SU-DHL-6 (cell line): ENCODE data around the gene GREB1L.
A peak's percentile ranks its signal among the peaks of the same experiment; 100 is the strongest.

ENCODE experiments used
- H2AFZ ChIP-seq: fragments of 200-600 bp; sonication (generic); 2 replicates; pipeline ENCODE4 v1.6.1; 2014; ENCODE audit warnings: low read depth, mild to moderate bottlenecking, moderate library complexity, mixed read lengths, antibody characterized with exemption, low read length; ENCODE audit not compliant: severe bottlenecking
- H3F3A ChIP-seq: fragments of 200-600 bp; shearing (Covaris generic); 2 replicates; pipeline ENCODE4 v1.6.0; 2016; ENCODE audit warnings: antibody characterized with exemption, mild to moderate bottlenecking; ENCODE audit not compliant: insufficient read depth
- H3K27ac ChIP-seq: fragments of 200-600 bp; sonication (generic); 2 replicates; pipeline ENCODE4 v1.5.1; 2016; ENCODE audit warnings: low read depth, mild to moderate bottlenecking, low read length, moderate library complexity, mixed read lengths
- H3K27me3 ChIP-seq: fragments of 200-600 bp; sonication (generic), shearing (Covaris generic); 2 replicates; pipeline ENCODE4 v1.6.0; 2014; ENCODE audit warnings: mild to moderate bottlenecking, low read length
- H3K36me3 ChIP-seq: fragments of 200-600 bp; sonication (generic); 2 replicates; pipeline ENCODE4 v1.6.1; 2014; ENCODE audit warnings: mild to moderate bottlenecking, low read length, mixed read lengths
- H3K4me2 ChIP-seq: fragments of 300-600, 200-600 bp; shearing (Covaris generic), sonication (generic); 2 replicates; pipeline ENCODE4 v1.6.0; 2014; ENCODE audit warnings: low read length, low read depth, mild to moderate bottlenecking; ENCODE audit not compliant: poor library complexity, severe bottlenecking
- H3K4me3 ChIP-seq: fragments of 200-600 bp; sonication (generic); 2 replicates; pipeline ENCODE4 v1.5.1; 2014; ENCODE audit warnings: antibody characterized with exemption, low read length, mild to moderate bottlenecking, mixed read lengths; ENCODE audit not compliant: insufficient read depth, poor library complexity, severe bottlenecking
- H3K79me2 ChIP-seq: fragments of 200-600 bp; sonication (generic); 2 replicates; pipeline ENCODE4 v1.6.1; 2014; ENCODE audit warnings: mild to moderate bottlenecking, low read length, moderate library complexity; ENCODE audit not compliant: insufficient read depth
- H3K9ac ChIP-seq: fragments of 200-600 bp; sonication (generic); 2 replicates; pipeline ENCODE4 v1.7.0; 2014; ENCODE audit warnings: mild to moderate bottlenecking, low read length
- H3K9me2 ChIP-seq: fragments of 200-600 bp; sonication (generic); replicated peaks from 2 replicates; pipeline ENCODE4 v1.6.1; 2014; ENCODE audit warnings: low read length; ENCODE audit not compliant: insufficient read depth
- H3K9me3 ChIP-seq: fragments of 200-600 bp; sonication (generic); 2 replicates; pipeline ENCODE4 v1.6.1; 2014; ENCODE audit warnings: low read length, mixed read lengths; ENCODE audit not compliant: insufficient read depth
- H4K20me1 ChIP-seq: fragments of 200-600 bp; sonication (generic); 2 replicates; pipeline ENCODE4 v1.6.1; 2014; ENCODE audit warnings: low read depth, mild to moderate bottlenecking, antibody characterized with exemption, low read length, moderate library complexity, mixed read lengths
- CTCF ChIP-seq: fragments of 200-600 bp; sonication (generic); IDR thresholded peaks from one replicate; pipeline ENCODE4 v1.5.1; 2017; ENCODE audit warnings: antibody characterized with exemption, mild to moderate bottlenecking, low read length, moderate library complexity; ENCODE audit not compliant: insufficient read depth, poor library complexity, severe bottlenecking
- EZH2phosphoT487 ChIP-seq: fragments of 200-600 bp; sonication (generic), shearing (Covaris generic); conservative IDR thresholded peaks from 2 replicates; pipeline ENCODE4 v1.6.1; 2018; ENCODE audit warnings: mild to moderate bottlenecking, antibody characterized with exemption, low read length, moderate library complexity, mixed read lengths

GREB1L gene

GRCh38 chr18:21489119-21489750 lies 247.2 kb downstream of the GREB1L start:
- H4K20me1 ChIP-seq: no peaks in the 10 kb centered on the region
- TF ChIP-seq CTCF (peak; percentile 90), EZH2phosphoT487 (no peak)
- H3K9me2 ChIP-seq: no peaks in the 10 kb centered on the region
- H3K79me2 ChIP-seq: no peaks in the 10 kb centered on the region
- no peak overlapping the region for H3K9ac ChIP-seq
- no peak overlapping the region for H3K4me2 ChIP-seq
- no peaks in the 10 kb centered on the region for H3K36me3 ChIP-seq
- no peaks in the 10 kb centered on the region for H3K27me3 ChIP-seq
- no peaks in the 10 kb centered on the region for H3K9me3 ChIP-seq
- H3K27ac ChIP-seq: no peak overlapping the region
- H3K4me3 ChIP-seq: no peak overlapping the region
- no peaks in the 10 kb centered on the region for H3F3A ChIP-seq
- no peak overlapping the region for H2AFZ ChIP-seq

- Histone ChIP-seq H3K27me3 (no peaks in the 10 kb centered on the region), H3K9me2 (no peaks in the 10 kb centered on the region), H4K20me1 (no peaks in the 10 kb centered on the region), H3K27ac (no peak overlapping the region), H3K4me2 (no peak overlapping the region), H3K79me2 (no peaks in the 10 kb centered on the region), H3K36me3 (no peaks in the 10 kb centered on the region), H3K4me3 (no peak overlapping the region), H3F3A (no peaks in the 10 kb centered on the region), H2AFZ (no peak overlapping the region), H3K9ac (no peak overlapping the region), H3K9me3 (no peaks in the 10 kb centered on the region)
- TF ChIP-seq CTCF: no peak
- TF ChIP-seq EZH2phosphoT487: no peak
These were observed 248.0 kb downstream of the GREB1L start for GRCh38 chr18:21489919-21490495.

- Histone ChIP-seq H3K27me3 (no peaks in the 10 kb centered on the region), H3K36me3 (no peaks in the 10 kb centered on the region), H3K79me2 (no peaks in the 10 kb centered on the region), H3F3A (no peaks in the 10 kb centered on the region), H3K9me3 (no peaks in the 10 kb centered on the region), H3K27ac (no peak overlapping the region), H2AFZ (no peak overlapping the region), H3K4me2 (no peak overlapping the region), H3K9me2 (no peaks in the 10 kb centered on the region), H3K9ac (no peak overlapping the region), H3K4me3 (no peak overlapping the region), H4K20me1 (no peaks in the 10 kb centered on the region)
- TF ChIP-seq CTCF (no peak), EZH2phosphoT487 (no peak)
These were observed 248.7 kb downstream of the GREB1L start for GRCh38 chr18:21490748-21491147.
